NT2/D1 (cell line): ENCODE measurements around the gene LGALS4.

Experiments
- SUZ12 ChIP-seq: IDR thresholded peaks from 2 replicates; pipeline ENCODE4 v1.6.1; 2011; ENCODE audit not compliant: insufficient read length, insufficient read depth; ENCODE audit errors: extremely low read depth
- YY1 ChIP-seq: IDR thresholded peaks from 2 replicates; pipeline ENCODE4 v1.6.1; 2011; ENCODE audit not compliant: insufficient read length, insufficient read depth
- ZNF274 ChIP-seq: IDR thresholded peaks from 2 replicates; pipeline ENCODE4 v1.6.1; 2011; ENCODE audit warnings: mild to moderate bottlenecking, low read depth, low read length

GRCh38 chr19:38773469-38774177 lies 39.1 kb downstream of the LGALS4 start, which contains the start of gene LGALS7:
- TF ChIP-seq SUZ12: no peak
- no peak for TF ChIP-seq YY1
- no peak for TF ChIP-seq ZNF274
